ENCODE measurements around the gene TOM1L2.

The TOM1L2 gene

GRCh38 chr17:17990282-17990681 lies 18.1 kb upstream of the TOM1L2 start:
- Histone ChIP-seq H3K79me2 (ENCODE audit: control insufficient read depth, low read length) (no peaks in the 10 kb centered on the region), H4K20me1 (ENCODE audit: control insufficient read depth, insufficient read depth, low read depth, low read length) (no peaks in the 10 kb centered on the region), H3K27me3 (ENCODE audit: control insufficient read depth, low read length) (no peaks in the 10 kb centered on the region), H3K27ac (ENCODE audit: low read depth, low read length) (no peak overlapping the region), H3K36me3 (ENCODE audit: control insufficient read depth, low read length) (no peaks in the 10 kb centered on the region), H3K9me2 (replicated peaks; ENCODE audit: control insufficient read depth, low read length) (no peaks in the 10 kb centered on the region), H3F3A (ENCODE audit: control insufficient read depth, insufficient read depth) (no peaks in the 10 kb centered on the region), H3K4me3 (ENCODE audit: low read length) (no peak overlapping the region), H3K4me2 (ENCODE audit: low read length) (no peak overlapping the region), H3K4me1 (ENCODE audit: control insufficient read depth, low read length) (no peaks in the 10 kb centered on the region), H3K9me3 (ENCODE audit: control insufficient read depth, insufficient read depth, low read length) (no peaks in the 10 kb centered on the region)
- TF ChIP-seq EZH2phosphoT487 (IDR thresholded peaks at IDR 0.05; ENCODE audit: borderline replicate concordance, low read length) (no peak), CTCF (IDR thresholded peaks at IDR 0.05; ENCODE audit: low read depth, low read length, poor library complexity, severe bottlenecking) (no peak)

GRCh38 chr17:17989618-17990017 lies 17.4 kb upstream of the TOM1L2 start:
- H3K9me3 ChIP-seq (ENCODE audit: control insufficient read depth, insufficient read depth, low read length) = no peaks in the 10 kb centered on the region
- no peaks in the 10 kb centered on the region for H3K4me1 ChIP-seq (ENCODE audit: control insufficient read depth, low read length)
- H3K79me2 ChIP-seq (ENCODE audit: control insufficient read depth, low read length) = no peaks in the 10 kb centered on the region
- no peaks in the 10 kb centered on the region for H4K20me1 ChIP-seq (ENCODE audit: control insufficient read depth, insufficient read depth, low read depth, low read length)
- TF ChIP-seq EZH2phosphoT487 (IDR thresholded peaks at IDR 0.05; ENCODE audit: borderline replicate concordance, low read length) (no peak), CTCF (IDR thresholded peaks at IDR 0.05; ENCODE audit: low read depth, low read length, poor library complexity, severe bottlenecking) (no peak)
- no peaks in the 10 kb centered on the region for H3K27me3 ChIP-seq (ENCODE audit: control insufficient read depth, low read length)
- no peaks in the 10 kb centered on the region for H3K36me3 ChIP-seq (ENCODE audit: control insufficient read depth, low read length)
- no peak overlapping the region for H3K4me3 ChIP-seq (ENCODE audit: low read length)
- no peaks in the 10 kb centered on the region for H3F3A ChIP-seq (ENCODE audit: control insufficient read depth, insufficient read depth)
- H3K4me2 ChIP-seq (ENCODE audit: low read length) = no peak overlapping the region
- no peaks in the 10 kb centered on the region for H3K9me2 ChIP-seq (replicated peaks; ENCODE audit: control insufficient read depth, low read length)
- H3K27ac ChIP-seq (ENCODE audit: low read depth, low read length) = no peak overlapping the region

- no peaks in the 10 kb centered on the region for H3K36me3 ChIP-seq (ENCODE audit: control insufficient read depth, low read length)
- no peaks in the 10 kb centered on the region for H3K4me1 ChIP-seq (ENCODE audit: control insufficient read depth, low read length)
- no peak overlapping the region for H3K27ac ChIP-seq (ENCODE audit: low read depth, low read length)
- H3K9me3 ChIP-seq (ENCODE audit: control insufficient read depth, insufficient read depth, low read length) = no peaks in the 10 kb centered on the region
- no peaks in the 10 kb centered on the region for H3K79me2 ChIP-seq (ENCODE audit: control insufficient read depth, low read length)
- no peaks in the 10 kb centered on the region for H3F3A ChIP-seq (ENCODE audit: control insufficient read depth, insufficient read depth)
- TF ChIP-seq CTCF (IDR thresholded peaks at IDR 0.05; ENCODE audit: low read depth, low read length, poor library complexity, severe bottlenecking) (no peak), EZH2phosphoT487 (IDR thresholded peaks at IDR 0.05; ENCODE audit: borderline replicate concordance, low read length) (no peak)
- H3K27me3 ChIP-seq (ENCODE audit: control insufficient read depth, low read length) = no peaks in the 10 kb centered on the region
- no peak overlapping the region for H3K4me3 ChIP-seq (ENCODE audit: low read length)
- no peaks in the 10 kb centered on the region for H4K20me1 ChIP-seq (ENCODE audit: control insufficient read depth, insufficient read depth, low read depth, low read length)
- H3K4me2 ChIP-seq (ENCODE audit: low read length) = no peak overlapping the region
- H3K9me2 ChIP-seq (replicated peaks; ENCODE audit: control insufficient read depth, low read length) = no peaks in the 10 kb centered on the region
Observed at GRCh38 chr17:17989081-17989480, 16.9 kb upstream of the TOM1L2 start.
